ENCODE results near the gene DNAJC15.
"Not testable (repeated sequence)": the region's sequence is repeated elsewhere in the genome, so short reads cannot be mapped to it uniquely, and the experiment has no call there.

The DNAJC15 gene

GRCh38 chr13:43005460-43006236 is 17.7 kb upstream of the DNAJC15 start:
- FAIRE-seq, result no peak

- no peak for FAIRE-seq
These were observed 16.3 kb upstream of the DNAJC15 start for GRCh38 chr13:43006893-43007631.

GRCh38 chr13:43008596-43008995 is 14.8 kb upstream of the DNAJC15 start:
- FAIRE-seq, result no peak

GRCh38 chr13:43009506-43009905 is 13.9 kb upstream of the DNAJC15 start:
- FAIRE-seq, result no peak

- no peak for FAIRE-seq
These were observed 9.2 kb upstream of the DNAJC15 start for GRCh38 chr13:43014162-43014561.

- no peak for FAIRE-seq
These were observed 7.2 kb upstream of the DNAJC15 start for GRCh38 chr13:43016226-43016625.

- FAIRE-seq, result no peak
These were observed 3.6 kb upstream of the DNAJC15 start for GRCh38 chr13:43019811-43020210.

GRCh38 chr13:43020794-43021193 is 2.6 kb upstream of the DNAJC15 start:
- FAIRE-seq, result no peak

- FAIRE-seq, result no peak
These were observed 1.3 kb upstream of the DNAJC15 start for GRCh38 chr13:43021926-43022670.

GRCh38 chr13:43022934-43023288 is 475 bp upstream of the DNAJC15 start:
- no peak for FAIRE-seq

GRCh38 chr13:43026262-43026661 is 2.9 kb downstream of the DNAJC15 start:
- FAIRE-seq, result no peak

- no peak for FAIRE-seq
These were observed 7.2 kb downstream of the DNAJC15 start for GRCh38 chr13:43030548-43030947.

- FAIRE-seq, result no peak
These were observed 8.5 kb downstream of the DNAJC15 start for GRCh38 chr13:43031881-43032280.

- no peak for FAIRE-seq
These were observed 9.7 kb downstream of the DNAJC15 start for GRCh38 chr13:43033038-43033437.

GRCh38 chr13:43036351-43037250 is 13.2 kb downstream of the DNAJC15 start:
- no peak for FAIRE-seq

- no peak for FAIRE-seq
These were observed 16.6 kb downstream of the DNAJC15 start for GRCh38 chr13:43039966-43040365.

GRCh38 chr13:43040581-43041368 is 17.4 kb downstream of the DNAJC15 start:
- not testable (repeated sequence) for FAIRE-seq

GRCh38 chr13:43041369-43041921 is 18.1 kb downstream of the DNAJC15 start:
- FAIRE-seq, result no peak

GRCh38 chr13:43042410-43042921 is 19.1 kb downstream of the DNAJC15 start:
- FAIRE-seq, result no peak

GRCh38 chr13:43044720-43045301 is 21.4 kb downstream of the DNAJC15 start:
- FAIRE-seq, result no peak

GRCh38 chr13:43045302-43045773 is 22.0 kb downstream of the DNAJC15 start:
- not testable (repeated sequence) for FAIRE-seq

All from islet of Langerhans (tissue), 1 donor.